WTC11 (cell line): Measurements from ENCODE around the gene AP2S1. TPM values are rescaled to one million over a fixed set of nuclear protein-coding genes. Genes with fewer than 3 reads are reported as not detected.

Experiments
- ATAC-seq: fragments of 200-7000 bp; cut with Tn5 transposase; 2 replicates; pipeline ENCODE4 v1.10.0; 2021; ENCODE audit warnings: mild to moderate bottlenecking, moderate library complexity
- CTCF ChIA-PET: fragments of 300-600 bp; sonication (Branson Sonifier 250); formaldehyde crosslinking; loops from one replicate; lab custom pipeline; 2021; ENCODE audit warnings: antibody characterized with exemption; lab: Charles Lee
- POLR2A ChIA-PET: fragments of 350-600 bp; sonication (Branson Sonifier 250); formaldehyde crosslinking; loops from one replicate; lab custom pipeline; 2021; ENCODE audit warnings: antibody characterized with exemption; lab: Charles Lee
- DNase-seq: peaks from one replicate; pipeline ENCODE4 v3.0.0; 2021; ENCODE audit warnings: low spot score
- H3K27ac Mint-ChIP-seq: 2 replicates; pipeline ENCODE4 v1.8.0; 2021; ENCODE audit warnings: mixed read lengths
- H3K27me3 Mint-ChIP-seq: 2 replicates; pipeline ENCODE4 v1.8.0; 2021; ENCODE audit warnings: low read depth, mild to moderate bottlenecking, moderate library complexity, mixed read lengths
- H3K36me3 Mint-ChIP-seq: 2 replicates; pipeline ENCODE4 v1.8.0; 2021; ENCODE audit warnings: mixed read lengths
- H3K4me1 Mint-ChIP-seq: 2 replicates; pipeline ENCODE4 v1.8.0; 2022; ENCODE audit warnings: mixed read lengths
- H3K4me3 Mint-ChIP-seq: 2 replicates; pipeline ENCODE4 v1.8.0; 2021; ENCODE audit warnings: mild to moderate bottlenecking, moderate library complexity, mixed read lengths
- H3K9me3 Mint-ChIP-seq: 2 replicates; pipeline ENCODE4 v1.8.0; 2021; ENCODE audit warnings: mixed read lengths
- NFE2L1 ChIP-seq: sonication (generic); formaldehyde crosslinking; IDR thresholded peaks from 2 replicates; pipeline ENCODE4 v1.8.1; 2023; ENCODE audit warnings: missing genetic modification reagents
- NR3C1 ChIP-seq: sonication (generic); formaldehyde crosslinking; conservative IDR thresholded peaks from 2 replicates; pipeline ENCODE4 v1.8.1; 2023; ENCODE audit warnings: low read depth, mild to moderate bottlenecking, missing genetic modification reagents
- SMAD4 ChIP-seq: sonication (generic); formaldehyde crosslinking; IDR thresholded peaks from 2 replicates; pipeline ENCODE4 v1.8.0; 2022; ENCODE audit warnings: mild to moderate bottlenecking, missing genetic modification reagents
- SP1 ChIP-seq: sonication (generic); formaldehyde crosslinking; conservative IDR thresholded peaks from 2 replicates; pipeline ENCODE4 v1.8.1; 2022; ENCODE audit warnings: missing genetic modification reagents
- TCF7 ChIP-seq: sonication (generic); formaldehyde crosslinking; IDR thresholded peaks from 2 replicates; pipeline ENCODE4 v1.8.0; 2022; ENCODE audit warnings: mild to moderate bottlenecking, low read depth, missing genetic modification reagents, moderate library complexity
- TEAD4 ChIP-seq: sonication (generic); formaldehyde crosslinking; IDR thresholded peaks from 2 replicates; pipeline ENCODE4 v1.8.0; 2022; ENCODE audit warnings: mild to moderate bottlenecking, missing genetic modification reagents
- ZBTB21 ChIP-seq: sonication (generic); formaldehyde crosslinking; IDR thresholded peaks from 2 replicates; pipeline ENCODE4 v1.8.1; 2023; ENCODE audit warnings: mild to moderate bottlenecking, missing genetic modification reagents, borderline replicate concordance
- ZNF138 ChIP-seq: sonication (generic); formaldehyde crosslinking; conservative IDR thresholded peaks from 2 replicates; pipeline ENCODE4 v1.8.1; 2022; ENCODE audit warnings: mild to moderate bottlenecking, moderate library complexity, missing genetic modification reagents
- ZNF219 ChIP-seq: sonication (generic); formaldehyde crosslinking; IDR thresholded peaks from 2 replicates; pipeline ENCODE4 v1.8.0; 2023; ENCODE audit warnings: missing genetic modification reagents, mild to moderate bottlenecking, borderline replicate concordance
- ZNF317 ChIP-seq: sonication (generic); formaldehyde crosslinking; IDR thresholded peaks from 2 replicates; pipeline ENCODE4 v1.8.1; 2023; ENCODE audit warnings: low read depth, mild to moderate bottlenecking, moderate library complexity, missing genetic modification reagents, borderline replicate concordance
- total RNA-seq: library from RNA; stranded (reverse); gene quantifications from 3 replicates; pipeline ENCODE4 v1.2.3, GENCODE V29; 2021
- TF ChIP-seq, protein P1 (sequence below): sonication (generic); formaldehyde crosslinking; IDR thresholded peaks from 2 replicates; pipeline ENCODE4 v1.8.1; 2023; ENCODE audit warnings: mild to moderate bottlenecking, missing genetic modification reagents, moderate library complexity
- TF ChIP-seq, protein P2 (sequence below): sonication (generic); formaldehyde crosslinking; IDR thresholded peaks from 2 replicates; pipeline ENCODE4 v1.8.1; 2022; ENCODE audit warnings: missing genetic modification reagents, borderline replicate concordance
- TF ChIP-seq, protein P3 (sequence below): sonication (generic); formaldehyde crosslinking; IDR thresholded peaks from 2 replicates; pipeline ENCODE4 v1.8.1; 2023; ENCODE audit warnings: mild to moderate bottlenecking, missing genetic modification reagents, borderline replicate concordance
- TF ChIP-seq, protein P4 (sequence below): fragments of 200-600 bp; IDR thresholded peaks from 2 replicates; pipeline ENCODE4 v1.8.0; 2022; ENCODE audit warnings: antibody characterized with exemption
- TF ChIP-seq, protein P5 (sequence below): sonication (generic); formaldehyde crosslinking; IDR thresholded peaks from 2 replicates; pipeline ENCODE4 v1.8.0; 2023; ENCODE audit warnings: mild to moderate bottlenecking, missing genetic modification reagents
- TF ChIP-seq, protein P6 (sequence below): fragments of 250-450 bp; sonication (Bioruptor Pico); IDR thresholded peaks from 2 replicates; pipeline ENCODE4 v1.9.0; 2021; ENCODE audit warnings: mild to moderate bottlenecking, borderline replicate concordance
- TF ChIP-seq, protein P7 (sequence below): sonication (generic); formaldehyde crosslinking; IDR thresholded peaks from 2 replicates; pipeline ENCODE4 v1.8.0; 2023; ENCODE audit warnings: missing genetic modification reagents, mild to moderate bottlenecking, borderline replicate concordance

The AP2S1 gene
- total RNA-seq, 1 experiment from 2014 or later = 249 TPM

DNA sequence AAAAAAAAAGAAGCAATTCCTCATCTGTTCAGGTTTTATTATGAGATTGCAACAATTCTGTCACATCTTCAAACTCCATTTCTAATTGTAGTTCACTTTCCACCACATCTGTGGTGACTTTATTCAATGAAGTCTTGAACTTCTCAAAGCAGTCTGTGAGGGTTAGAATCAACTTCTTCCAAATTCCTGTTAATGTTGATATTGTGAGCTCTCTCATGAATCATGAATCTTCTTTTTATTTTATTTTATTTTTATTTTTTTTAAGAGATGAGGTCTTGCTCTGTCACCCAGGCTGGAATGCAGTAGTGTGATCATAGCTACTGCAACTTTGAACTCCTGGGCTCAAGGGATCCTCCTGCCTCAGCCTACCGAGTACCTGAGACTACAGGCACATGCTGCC lies 29.8 kb upstream of the AP2S1 start:
- ATAC-seq = no peak
- H3K4me3 Mint-ChIP-seq = no peak overlapping the region
- H3K27me3 Mint-ChIP-seq = no peaks in the 10 kb centered on the region
- DNase-seq = no peak
- H3K36me3 Mint-ChIP-seq = peaks cover under 1% of the 10 kb centered on the region; the same call in 1 of the 2 replicates
- no peaks in the 10 kb centered on the region for H3K9me3 Mint-ChIP-seq
- peak overlapping the region; percentile 82; the same call in 1 of the 2 replicates for H3K27ac Mint-ChIP-seq
- TF ChIP-seq ZNF138 (CRISPR knock-in tag) = no peak
- no peak for TF ChIP-seq ZBTB21
- TF ChIP-seq, protein P1, sequence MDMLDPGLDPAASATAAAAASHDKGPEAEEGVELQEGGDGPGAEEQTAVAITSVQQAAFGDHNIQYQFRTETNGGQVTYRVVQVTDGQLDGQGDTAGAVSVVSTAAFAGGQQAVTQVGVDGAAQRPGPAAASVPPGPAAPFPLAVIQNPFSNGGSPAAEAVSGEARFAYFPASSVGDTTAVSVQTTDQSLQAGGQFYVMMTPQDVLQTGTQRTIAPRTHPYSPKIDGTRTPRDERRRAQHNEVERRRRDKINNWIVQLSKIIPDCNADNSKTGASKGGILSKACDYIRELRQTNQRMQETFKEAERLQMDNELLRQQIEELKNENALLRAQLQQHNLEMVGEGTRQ = no peak
- TF ChIP-seq, protein P2, sequence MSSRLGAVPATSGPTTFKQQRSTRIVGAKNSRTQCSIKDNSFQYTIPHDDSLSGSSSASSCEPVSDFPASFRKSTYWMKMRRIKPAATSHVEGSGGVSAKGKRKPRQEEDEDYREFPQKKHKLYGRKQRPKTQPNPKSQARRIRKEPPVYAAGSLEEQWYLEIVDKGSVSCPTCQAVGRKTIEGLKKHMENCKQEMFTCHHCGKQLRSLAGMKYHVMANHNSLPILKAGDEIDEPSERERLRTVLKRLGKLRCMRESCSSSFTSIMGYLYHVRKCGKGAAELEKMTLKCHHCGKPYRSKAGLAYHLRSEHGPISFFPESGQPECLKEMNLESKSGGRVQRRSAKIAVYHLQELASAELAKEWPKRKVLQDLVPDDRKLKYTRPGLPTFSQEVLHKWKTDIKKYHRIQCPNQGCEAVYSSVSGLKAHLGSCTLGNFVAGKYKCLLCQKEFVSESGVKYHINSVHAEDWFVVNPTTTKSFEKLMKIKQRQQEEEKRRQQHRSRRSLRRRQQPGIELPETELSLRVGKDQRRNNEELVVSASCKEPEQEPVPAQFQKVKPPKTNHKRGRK = no peak
- no peak for TF ChIP-seq ZNF219 (CRISPR knock-in tag)
- no peak for TF ChIP-seq SMAD4 (CRISPR knock-in tag)
- TF ChIP-seq, protein P3, sequence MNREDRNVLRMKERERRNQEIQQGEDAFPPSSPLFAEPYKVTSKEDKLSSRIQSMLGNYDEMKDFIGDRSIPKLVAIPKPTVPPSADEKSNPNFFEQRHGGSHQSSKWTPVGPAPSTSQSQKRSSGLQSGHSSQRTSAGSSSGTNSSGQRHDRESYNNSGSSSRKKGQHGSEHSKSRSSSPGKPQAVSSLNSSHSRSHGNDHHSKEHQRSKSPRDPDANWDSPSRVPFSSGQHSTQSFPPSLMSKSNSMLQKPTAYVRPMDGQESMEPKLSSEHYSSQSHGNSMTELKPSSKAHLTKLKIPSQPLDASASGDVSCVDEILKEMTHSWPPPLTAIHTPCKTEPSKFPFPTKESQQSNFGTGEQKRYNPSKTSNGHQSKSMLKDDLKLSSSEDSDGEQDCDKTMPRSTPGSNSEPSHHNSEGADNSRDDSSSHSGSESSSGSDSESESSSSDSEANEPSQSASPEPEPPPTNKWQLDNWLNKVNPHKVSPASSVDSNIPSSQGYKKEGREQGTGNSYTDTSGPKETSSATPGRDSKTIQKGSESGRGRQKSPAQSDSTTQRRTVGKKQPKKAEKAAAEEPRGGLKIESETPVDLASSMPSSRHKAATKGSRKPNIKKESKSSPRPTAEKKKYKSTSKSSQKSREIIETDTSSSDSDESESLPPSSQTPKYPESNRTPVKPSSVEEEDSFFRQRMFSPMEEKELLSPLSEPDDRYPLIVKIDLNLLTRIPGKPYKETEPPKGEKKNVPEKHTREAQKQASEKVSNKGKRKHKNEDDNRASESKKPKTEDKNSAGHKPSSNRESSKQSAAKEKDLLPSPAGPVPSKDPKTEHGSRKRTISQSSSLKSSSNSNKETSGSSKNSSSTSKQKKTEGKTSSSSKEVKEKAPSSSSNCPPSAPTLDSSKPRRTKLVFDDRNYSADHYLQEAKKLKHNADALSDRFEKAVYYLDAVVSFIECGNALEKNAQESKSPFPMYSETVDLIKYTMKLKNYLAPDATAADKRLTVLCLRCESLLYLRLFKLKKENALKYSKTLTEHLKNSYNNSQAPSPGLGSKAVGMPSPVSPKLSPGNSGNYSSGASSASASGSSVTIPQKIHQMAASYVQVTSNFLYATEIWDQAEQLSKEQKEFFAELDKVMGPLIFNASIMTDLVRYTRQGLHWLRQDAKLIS = no peak
- TF ChIP-seq, protein P4, sequence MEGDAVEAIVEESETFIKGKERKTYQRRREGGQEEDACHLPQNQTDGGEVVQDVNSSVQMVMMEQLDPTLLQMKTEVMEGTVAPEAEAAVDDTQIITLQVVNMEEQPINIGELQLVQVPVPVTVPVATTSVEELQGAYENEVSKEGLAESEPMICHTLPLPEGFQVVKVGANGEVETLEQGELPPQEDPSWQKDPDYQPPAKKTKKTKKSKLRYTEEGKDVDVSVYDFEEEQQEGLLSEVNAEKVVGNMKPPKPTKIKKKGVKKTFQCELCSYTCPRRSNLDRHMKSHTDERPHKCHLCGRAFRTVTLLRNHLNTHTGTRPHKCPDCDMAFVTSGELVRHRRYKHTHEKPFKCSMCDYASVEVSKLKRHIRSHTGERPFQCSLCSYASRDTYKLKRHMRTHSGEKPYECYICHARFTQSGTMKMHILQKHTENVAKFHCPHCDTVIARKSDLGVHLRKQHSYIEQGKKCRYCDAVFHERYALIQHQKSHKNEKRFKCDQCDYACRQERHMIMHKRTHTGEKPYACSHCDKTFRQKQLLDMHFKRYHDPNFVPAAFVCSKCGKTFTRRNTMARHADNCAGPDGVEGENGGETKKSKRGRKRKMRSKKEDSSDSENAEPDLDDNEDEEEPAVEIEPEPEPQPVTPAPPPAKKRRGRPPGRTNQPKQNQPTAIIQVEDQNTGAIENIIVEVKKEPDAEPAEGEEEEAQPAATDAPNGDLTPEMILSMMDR = no peak
- TF ChIP-seq NR3C1 (CRISPR knock-in tag) = no peak
- TF ChIP-seq ZNF317 (CRISPR knock-in tag) = no peak
- TF ChIP-seq, protein P5, sequence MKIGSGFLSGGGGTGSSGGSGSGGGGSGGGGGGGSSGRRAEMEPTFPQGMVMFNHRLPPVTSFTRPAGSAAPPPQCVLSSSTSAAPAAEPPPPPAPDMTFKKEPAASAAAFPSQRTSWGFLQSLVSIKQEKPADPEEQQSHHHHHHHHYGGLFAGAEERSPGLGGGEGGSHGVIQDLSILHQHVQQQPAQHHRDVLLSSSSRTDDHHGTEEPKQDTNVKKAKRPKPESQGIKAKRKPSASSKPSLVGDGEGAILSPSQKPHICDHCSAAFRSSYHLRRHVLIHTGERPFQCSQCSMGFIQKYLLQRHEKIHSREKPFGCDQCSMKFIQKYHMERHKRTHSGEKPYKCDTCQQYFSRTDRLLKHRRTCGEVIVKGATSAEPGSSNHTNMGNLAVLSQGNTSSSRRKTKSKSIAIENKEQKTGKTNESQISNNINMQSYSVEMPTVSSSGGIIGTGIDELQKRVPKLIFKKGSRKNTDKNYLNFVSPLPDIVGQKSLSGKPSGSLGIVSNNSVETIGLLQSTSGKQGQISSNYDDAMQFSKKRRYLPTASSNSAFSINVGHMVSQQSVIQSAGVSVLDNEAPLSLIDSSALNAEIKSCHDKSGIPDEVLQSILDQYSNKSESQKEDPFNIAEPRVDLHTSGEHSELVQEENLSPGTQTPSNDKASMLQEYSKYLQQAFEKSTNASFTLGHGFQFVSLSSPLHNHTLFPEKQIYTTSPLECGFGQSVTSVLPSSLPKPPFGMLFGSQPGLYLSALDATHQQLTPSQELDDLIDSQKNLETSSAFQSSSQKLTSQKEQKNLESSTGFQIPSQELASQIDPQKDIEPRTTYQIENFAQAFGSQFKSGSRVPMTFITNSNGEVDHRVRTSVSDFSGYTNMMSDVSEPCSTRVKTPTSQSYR (CRISPR knock-in tag) = no peak
- TF ChIP-seq SP1 = no peak
- no peak for TF ChIP-seq TCF7 (CRISPR knock-in tag)
- no peak for TF ChIP-seq NFE2L1 (CRISPR knock-in tag)
- TF ChIP-seq, protein P6, sequence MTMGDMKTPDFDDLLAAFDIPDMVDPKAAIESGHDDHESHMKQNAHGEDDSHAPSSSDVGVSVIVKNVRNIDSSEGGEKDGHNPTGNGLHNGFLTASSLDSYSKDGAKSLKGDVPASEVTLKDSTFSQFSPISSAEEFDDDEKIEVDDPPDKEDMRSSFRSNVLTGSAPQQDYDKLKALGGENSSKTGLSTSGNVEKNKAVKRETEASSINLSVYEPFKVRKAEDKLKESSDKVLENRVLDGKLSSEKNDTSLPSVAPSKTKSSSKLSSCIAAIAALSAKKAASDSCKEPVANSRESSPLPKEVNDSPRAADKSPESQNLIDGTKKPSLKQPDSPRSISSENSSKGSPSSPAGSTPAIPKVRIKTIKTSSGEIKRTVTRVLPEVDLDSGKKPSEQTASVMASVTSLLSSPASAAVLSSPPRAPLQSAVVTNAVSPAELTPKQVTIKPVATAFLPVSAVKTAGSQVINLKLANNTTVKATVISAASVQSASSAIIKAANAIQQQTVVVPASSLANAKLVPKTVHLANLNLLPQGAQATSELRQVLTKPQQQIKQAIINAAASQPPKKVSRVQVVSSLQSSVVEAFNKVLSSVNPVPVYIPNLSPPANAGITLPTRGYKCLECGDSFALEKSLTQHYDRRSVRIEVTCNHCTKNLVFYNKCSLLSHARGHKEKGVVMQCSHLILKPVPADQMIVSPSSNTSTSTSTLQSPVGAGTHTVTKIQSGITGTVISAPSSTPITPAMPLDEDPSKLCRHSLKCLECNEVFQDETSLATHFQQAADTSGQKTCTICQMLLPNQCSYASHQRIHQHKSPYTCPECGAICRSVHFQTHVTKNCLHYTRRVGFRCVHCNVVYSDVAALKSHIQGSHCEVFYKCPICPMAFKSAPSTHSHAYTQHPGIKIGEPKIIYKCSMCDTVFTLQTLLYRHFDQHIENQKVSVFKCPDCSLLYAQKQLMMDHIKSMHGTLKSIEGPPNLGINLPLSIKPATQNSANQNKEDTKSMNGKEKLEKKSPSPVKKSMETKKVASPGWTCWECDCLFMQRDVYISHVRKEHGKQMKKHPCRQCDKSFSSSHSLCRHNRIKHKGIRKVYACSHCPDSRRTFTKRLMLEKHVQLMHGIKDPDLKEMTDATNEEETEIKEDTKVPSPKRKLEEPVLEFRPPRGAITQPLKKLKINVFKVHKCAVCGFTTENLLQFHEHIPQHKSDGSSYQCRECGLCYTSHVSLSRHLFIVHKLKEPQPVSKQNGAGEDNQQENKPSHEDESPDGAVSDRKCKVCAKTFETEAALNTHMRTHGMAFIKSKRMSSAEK (CRISPR knock-in tag) = no peak
- TF ChIP-seq, protein P7, sequence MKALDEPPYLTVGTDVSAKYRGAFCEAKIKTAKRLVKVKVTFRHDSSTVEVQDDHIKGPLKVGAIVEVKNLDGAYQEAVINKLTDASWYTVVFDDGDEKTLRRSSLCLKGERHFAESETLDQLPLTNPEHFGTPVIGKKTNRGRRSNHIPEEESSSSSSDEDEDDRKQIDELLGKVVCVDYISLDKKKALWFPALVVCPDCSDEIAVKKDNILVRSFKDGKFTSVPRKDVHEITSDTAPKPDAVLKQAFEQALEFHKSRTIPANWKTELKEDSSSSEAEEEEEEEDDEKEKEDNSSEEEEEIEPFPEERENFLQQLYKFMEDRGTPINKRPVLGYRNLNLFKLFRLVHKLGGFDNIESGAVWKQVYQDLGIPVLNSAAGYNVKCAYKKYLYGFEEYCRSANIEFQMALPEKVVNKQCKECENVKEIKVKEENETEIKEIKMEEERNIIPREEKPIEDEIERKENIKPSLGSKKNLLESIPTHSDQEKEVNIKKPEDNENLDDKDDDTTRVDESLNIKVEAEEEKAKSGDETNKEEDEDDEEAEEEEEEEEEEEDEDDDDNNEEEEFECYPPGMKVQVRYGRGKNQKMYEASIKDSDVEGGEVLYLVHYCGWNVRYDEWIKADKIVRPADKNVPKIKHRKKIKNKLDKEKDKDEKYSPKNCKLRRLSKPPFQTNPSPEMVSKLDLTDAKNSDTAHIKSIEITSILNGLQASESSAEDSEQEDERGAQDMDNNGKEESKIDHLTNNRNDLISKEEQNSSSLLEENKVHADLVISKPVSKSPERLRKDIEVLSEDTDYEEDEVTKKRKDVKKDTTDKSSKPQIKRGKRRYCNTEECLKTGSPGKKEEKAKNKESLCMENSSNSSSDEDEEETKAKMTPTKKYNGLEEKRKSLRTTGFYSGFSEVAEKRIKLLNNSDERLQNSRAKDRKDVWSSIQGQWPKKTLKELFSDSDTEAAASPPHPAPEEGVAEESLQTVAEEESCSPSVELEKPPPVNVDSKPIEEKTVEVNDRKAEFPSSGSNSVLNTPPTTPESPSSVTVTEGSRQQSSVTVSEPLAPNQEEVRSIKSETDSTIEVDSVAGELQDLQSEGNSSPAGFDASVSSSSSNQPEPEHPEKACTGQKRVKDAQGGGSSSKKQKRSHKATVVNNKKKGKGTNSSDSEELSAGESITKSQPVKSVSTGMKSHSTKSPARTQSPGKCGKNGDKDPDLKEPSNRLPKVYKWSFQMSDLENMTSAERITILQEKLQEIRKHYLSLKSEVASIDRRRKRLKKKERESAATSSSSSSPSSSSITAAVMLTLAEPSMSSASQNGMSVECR (CRISPR knock-in tag) = no peak
- no peak for TF ChIP-seq TEAD4 (CRISPR knock-in tag)
- H3K4me1 Mint-ChIP-seq = peaks cover 6% of the 10 kb centered on the region
- ChIA-PET POLR2A (no interaction called here), CTCF (interaction anchor here (0.6 to 0.8 kb wide), 3 partner anchors 53 to 127 kb away, joined by 3 to 4 read pairs (median 3); no protein-coding TSS in a partner anchor)
